Measurements from ENCODE around the gene BPHL.
A peak's percentile ranks its signal among the peaks of the same experiment; 100 is the strongest.
"Not testable (repeated sequence)": the region's sequence is repeated elsewhere in the genome, so short reads cannot be mapped to it uniquely, and the experiment has no call there.

BPHL gene

GRCh38 chr6:3176562-3177355, 58.2 kb downstream of the BPHL start:
- Histone ChIP-seq H3K36me3 (ENCODE audit: control insufficient read depth, insufficient read depth, low read length) (no peaks in the 10 kb centered on the region), H3K4me3 (replicated peaks; ENCODE audit: low read depth, low read length) (no peak overlapping the region), H3K27me3 (replicated peaks; ENCODE audit: control insufficient read depth, insufficient read depth, low read length) (no peaks in the 10 kb centered on the region)
- TF ChIP-seq, protein P1, sequence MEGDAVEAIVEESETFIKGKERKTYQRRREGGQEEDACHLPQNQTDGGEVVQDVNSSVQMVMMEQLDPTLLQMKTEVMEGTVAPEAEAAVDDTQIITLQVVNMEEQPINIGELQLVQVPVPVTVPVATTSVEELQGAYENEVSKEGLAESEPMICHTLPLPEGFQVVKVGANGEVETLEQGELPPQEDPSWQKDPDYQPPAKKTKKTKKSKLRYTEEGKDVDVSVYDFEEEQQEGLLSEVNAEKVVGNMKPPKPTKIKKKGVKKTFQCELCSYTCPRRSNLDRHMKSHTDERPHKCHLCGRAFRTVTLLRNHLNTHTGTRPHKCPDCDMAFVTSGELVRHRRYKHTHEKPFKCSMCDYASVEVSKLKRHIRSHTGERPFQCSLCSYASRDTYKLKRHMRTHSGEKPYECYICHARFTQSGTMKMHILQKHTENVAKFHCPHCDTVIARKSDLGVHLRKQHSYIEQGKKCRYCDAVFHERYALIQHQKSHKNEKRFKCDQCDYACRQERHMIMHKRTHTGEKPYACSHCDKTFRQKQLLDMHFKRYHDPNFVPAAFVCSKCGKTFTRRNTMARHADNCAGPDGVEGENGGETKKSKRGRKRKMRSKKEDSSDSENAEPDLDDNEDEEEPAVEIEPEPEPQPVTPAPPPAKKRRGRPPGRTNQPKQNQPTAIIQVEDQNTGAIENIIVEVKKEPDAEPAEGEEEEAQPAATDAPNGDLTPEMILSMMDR (IDR thresholded peaks at IDR 0.05; ENCODE audit: insufficient read depth, low read length, poor library complexity, severe bottlenecking) = no peak
- DNase-seq (ENCODE audit: extremely low read depth, insufficient read length) = no peak

GRCh38 chr6:3178666-3179065, 60.2 kb downstream of the BPHL start:
- H3K27me3 ChIP-seq (replicated peaks; ENCODE audit: control insufficient read depth, insufficient read depth, low read length); H3K4me3 ChIP-seq (replicated peaks; ENCODE audit: low read depth, low read length); H3K36me3 ChIP-seq (ENCODE audit: control insufficient read depth, insufficient read depth, low read length); DNase-seq (ENCODE audit: extremely low read depth, insufficient read length): not testable (repeated sequence)

GRCh38 chr6:3179945-3180344, 61.4 kb downstream of the BPHL start:
- H3K27me3 ChIP-seq (replicated peaks; ENCODE audit: control insufficient read depth, insufficient read depth, low read length); DNase-seq (ENCODE audit: extremely low read depth, insufficient read length); H3K36me3 ChIP-seq (ENCODE audit: control insufficient read depth, insufficient read depth, low read length); H3K4me3 ChIP-seq (replicated peaks; ENCODE audit: low read depth, low read length): not testable (repeated sequence)

DNA sequence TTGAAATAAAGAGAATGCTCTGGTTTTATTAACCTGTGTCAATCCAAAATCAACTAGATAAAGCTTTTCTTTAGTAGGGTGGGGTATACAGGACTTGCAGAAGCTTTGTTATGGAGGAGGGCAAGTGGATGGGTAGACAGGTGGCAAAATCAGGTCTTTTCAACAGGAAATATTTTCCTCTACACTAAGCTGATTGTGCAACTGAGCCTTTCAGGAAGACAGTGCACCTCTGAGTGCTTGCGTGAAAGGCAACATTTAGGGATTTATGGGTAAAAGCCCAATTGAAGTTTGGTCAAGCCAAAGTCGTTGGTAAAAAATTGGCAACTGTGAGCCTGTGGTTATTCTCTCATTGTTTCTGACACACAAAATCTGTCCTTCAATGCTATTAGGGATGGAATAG, 62.6 kb downstream of the BPHL start:
- Histone ChIP-seq H3K4me3 (replicated peaks; ENCODE audit: low read depth, low read length) (no peak overlapping the region), H3K27me3 (replicated peaks; ENCODE audit: control insufficient read depth, insufficient read depth, low read length) (no peaks in the 10 kb centered on the region), H3K36me3 (ENCODE audit: control insufficient read depth, insufficient read depth, low read length) (no peaks in the 10 kb centered on the region)
- TF ChIP-seq, protein P1 (IDR thresholded peaks at IDR 0.05; ENCODE audit: insufficient read depth, low read length, poor library complexity, severe bottlenecking) = no peak
- no peak for DNase-seq (ENCODE audit: extremely low read depth, insufficient read length)

- Histone ChIP-seq H3K36me3 (ENCODE audit: control insufficient read depth, insufficient read depth, low read length) (no peaks in the 10 kb centered on the region), H3K27me3 (replicated peaks; ENCODE audit: control insufficient read depth, insufficient read depth, low read length) (no peaks in the 10 kb centered on the region), H3K4me3 (replicated peaks; ENCODE audit: low read depth, low read length) (no peak overlapping the region)
- TF ChIP-seq, protein P1 (IDR thresholded peaks at IDR 0.05; ENCODE audit: insufficient read depth, low read length, poor library complexity, severe bottlenecking) = no peak
- no peak for DNase-seq (ENCODE audit: extremely low read depth, insufficient read length)
Measured at GRCh38 chr6:3183066-3183465, 64.6 kb downstream of the BPHL start.

DNA sequence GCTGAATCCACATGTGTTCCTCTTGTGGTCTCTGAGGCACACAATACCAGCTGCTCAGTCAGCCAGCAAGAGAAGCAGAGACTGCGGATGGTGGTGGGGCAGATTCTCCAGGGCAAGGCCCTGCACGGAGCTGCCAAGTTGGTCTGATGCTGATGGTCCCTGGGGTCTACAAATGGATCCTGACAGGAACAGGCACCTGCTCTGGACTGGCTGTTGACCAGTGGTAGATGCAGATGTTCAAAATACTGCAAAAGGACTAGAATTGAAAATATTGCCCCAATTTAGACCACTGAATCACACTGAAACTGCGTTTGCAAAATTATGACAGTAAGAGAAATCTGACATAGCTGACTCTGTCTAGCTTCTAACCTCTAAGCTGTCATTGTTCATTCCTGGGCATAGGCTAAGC, 68.5 kb downstream of the BPHL start:
- peak; percentile 79 for DNase-seq (ENCODE audit: extremely low read depth, insufficient read length)
- TF ChIP-seq, protein P1 (IDR thresholded peaks at IDR 0.05; ENCODE audit: insufficient read depth, low read length, poor library complexity, severe bottlenecking) = no peak
- Histone ChIP-seq H3K4me3 (replicated peaks; ENCODE audit: low read depth, low read length) (no peak overlapping the region), H3K27me3 (replicated peaks; ENCODE audit: control insufficient read depth, insufficient read depth, low read length) (no peaks in the 10 kb centered on the region), H3K36me3 (ENCODE audit: control insufficient read depth, insufficient read depth, low read length) (no peaks in the 10 kb centered on the region)

- no peaks in the 10 kb centered on the region for H3K36me3 ChIP-seq (ENCODE audit: control insufficient read depth, insufficient read depth, low read length)
- DNase-seq (ENCODE audit: extremely low read depth, insufficient read length) = no peak
- TF ChIP-seq, protein P1 (IDR thresholded peaks at IDR 0.05; ENCODE audit: insufficient read depth, low read length, poor library complexity, severe bottlenecking) = no peak
- no peak overlapping the region for H3K4me3 ChIP-seq (replicated peaks; ENCODE audit: low read depth, low read length)
- no peaks in the 10 kb centered on the region for H3K27me3 ChIP-seq (replicated peaks; ENCODE audit: control insufficient read depth, insufficient read depth, low read length)
Measured at GRCh38 chr6:3188262-3188661, 69.8 kb downstream of the BPHL start.

GRCh38 chr6:3189192-3189591, 70.7 kb downstream of the BPHL start:
- H3K36me3 ChIP-seq (ENCODE audit: control insufficient read depth, insufficient read depth, low read length); DNase-seq (ENCODE audit: extremely low read depth, insufficient read length); H3K27me3 ChIP-seq (replicated peaks; ENCODE audit: control insufficient read depth, insufficient read depth, low read length); H3K4me3 ChIP-seq (replicated peaks; ENCODE audit: low read depth, low read length): not testable (repeated sequence)
